ENCODE results near the gene USP32. TPM values are rescaled to one million over a fixed set of nuclear protein-coding genes. Genes with fewer than 3 reads are reported as not detected.
"Not testable (repeated sequence)": the region's sequence is repeated elsewhere in the genome, so short reads cannot be mapped to it uniquely, and the experiment has no call there.

Gene USP32
- total and polyA plus RNA-seq, 2 donors (not counting 3 experiments of a cell fraction or from before 2014, with no cell fraction given) = 15.7 to 52.9 TPM

- Histone ChIP-seq H3K27ac (ENCODE audit: insufficient read depth, low read depth, low read length) (no peak overlapping the region), H3K9me1 (replicated peaks; ENCODE audit: control insufficient read depth, extremely low read depth, insufficient read depth, low read length) (no peaks in the 10 kb centered on the region), H4K20me1 (replicated peaks; ENCODE audit: control insufficient read depth, extremely low read depth, insufficient read depth, low read length) (peaks cover 11% of the 10 kb centered on the region), H2AFZ (ENCODE audit: low read depth, low read length) (no peak overlapping the region), H3K9ac (replicated peaks; ENCODE audit: extremely low read depth, insufficient read depth, low read length) (no peak overlapping the region), H3K27me3 (ENCODE audit: control insufficient read depth in 2 of 2, insufficient read depth in 2 of 2, low read length in 2 of 2) (no peaks in the 10 kb centered on the region), H3K4me3 (replicated peaks in 1 of 3; ENCODE audit: insufficient read depth in 1 of 3, low read depth in 1 of 3, low read length in 3 of 3) (no peak overlapping the region), H3K9me3 (replicated peaks; ENCODE audit: control insufficient read depth, insufficient read depth, low read length) (no peaks in the 10 kb centered on the region), H3K4me2 (ENCODE audit: insufficient read depth, low read length) (no peak overlapping the region), H3K36me3 (ENCODE audit: control insufficient read depth in 2 of 2, extremely low read depth in 1 of 2, insufficient read depth in 2 of 2, low read length in 2 of 2) (no peaks in the 10 kb centered on the region), H3K4me1 (ENCODE audit: control insufficient read depth, extremely low read depth, insufficient read depth, low read length) (peaks cover 18% of the 10 kb centered on the region), H3K79me2 (ENCODE audit: control insufficient read depth, insufficient read depth, low read length) (peaks cover 86% of the 10 kb centered on the region)
- no peak for TF ChIP-seq FOS (IDR thresholded peaks at IDR 0.05; ENCODE audit: borderline replicate concordance, insufficient read depth, low read length)
- TF ChIP-seq JUN (IDR thresholded peaks at IDR 0.05; ENCODE audit: borderline replicate concordance, insufficient read depth, insufficient read length, low read depth) = no peak
- TF ChIP-seq MYC (IDR thresholded peaks at IDR 0.05; ENCODE audit: low read depth, low read length) = no peak
- no peak for TF ChIP-seq GATA2 (IDR thresholded peaks at IDR 0.05; ENCODE audit: insufficient read depth, insufficient read length, low read depth, low read length)
- no peak for TF ChIP-seq POLR2AphosphoS5 (IDR thresholded peaks at IDR 0.05; ENCODE audit: insufficient read depth, low read depth, low read length)
- no peak for TF ChIP-seq MAX (IDR thresholded peaks at IDR 0.05; ENCODE audit: insufficient read depth, insufficient read length)
- TF ChIP-seq CTCF (IDR thresholded peaks at IDR 0.05; ENCODE audit: extremely low read depth in 1 of 2, insufficient read depth in 1 of 2, low read depth in 1 of 2, low read length in 2 of 2) = no peak
- TF ChIP-seq POLR2A (IDR thresholded peaks at IDR 0.05; ENCODE audit: low read depth, low read length) = no peak
- no peak for TF ChIP-seq EZH2 (IDR thresholded peaks at IDR 0.05; ENCODE audit: borderline replicate concordance, low read depth, low read length, severe bottlenecking)
- DNase-seq (ENCODE audit: low read depth, low spot score) = no peak
- dilution Hi-C loops (cut with MboI; ENCODE audit: extremely low pct_ligation_motif_present, low sequenced_read_pairs) = no loop called here
- no peak for FAIRE-seq
- intact Hi-C loops (cut with micrococcal nuclease) = no loop called here
- CTCF ChIA-PET = interaction anchor here (0.6 to 1.2 kb wide), 2 partner anchors 87 to 155 kb away, joined by 3 to 4 read pairs; no protein-coding TSS in a partner anchor
- no TSS peak for BruUV-seq (replicated peaks)
- POLR2A ChIA-PET = no interaction called here
These were observed 5.5 kb downstream of the USP32 start for GRCh38 chr17:60386147-60387058.

GRCh38 chr17:60384921-60385320 lies 7.0 kb downstream of the USP32 start:
- H3K9ac ChIP-seq (replicated peaks; ENCODE audit: extremely low read depth, insufficient read depth, low read length); POLR2A ChIA-PET; H3K27me3 ChIP-seq (ENCODE audit: control insufficient read depth in 2 of 2, insufficient read depth in 2 of 2, low read length in 2 of 2); FAIRE-seq; BruUV-seq (replicated peaks); dilution Hi-C loops (cut with MboI; ENCODE audit: extremely low pct_ligation_motif_present, low sequenced_read_pairs); H3K4me1 ChIP-seq (ENCODE audit: control insufficient read depth, extremely low read depth, insufficient read depth, low read length); CTCF ChIA-PET; H3K4me3 ChIP-seq (replicated peaks in 1 of 3; ENCODE audit: insufficient read depth in 1 of 3, low read depth in 1 of 3, low read length in 3 of 3); H3K27ac ChIP-seq (ENCODE audit: insufficient read depth, low read depth, low read length); H3K4me2 ChIP-seq (ENCODE audit: insufficient read depth, low read length); intact Hi-C loops (cut with micrococcal nuclease); H3K9me1 ChIP-seq (replicated peaks; ENCODE audit: control insufficient read depth, extremely low read depth, insufficient read depth, low read length); H3K36me3 ChIP-seq (ENCODE audit: control insufficient read depth in 2 of 2, extremely low read depth in 1 of 2, insufficient read depth in 2 of 2, low read length in 2 of 2); H2AFZ ChIP-seq (ENCODE audit: low read depth, low read length); DNase-seq (ENCODE audit: low read depth, low spot score); H3K9me3 ChIP-seq (replicated peaks; ENCODE audit: control insufficient read depth, insufficient read depth, low read length): not testable (repeated sequence)
- H3K79me2 ChIP-seq (ENCODE audit: control insufficient read depth, insufficient read depth, low read length) = peaks cover 73% of the 10 kb centered on the region
- H4K20me1 ChIP-seq (replicated peaks; ENCODE audit: control insufficient read depth, extremely low read depth, insufficient read depth, low read length) = peaks cover 11% of the 10 kb centered on the region

Measured in endothelial cell of umbilical vein (primary cell).